HCT116 (cell line): Measurements from ENCODE around the gene FRAT2. TPM values are rescaled to one million over a fixed set of nuclear protein-coding genes. Genes with fewer than 3 reads are reported as not detected.
"Not testable (repeated sequence)": the region's sequence is repeated elsewhere in the genome, so short reads cannot be mapped to it uniquely, and the experiment has no call there.

ENCODE experiments used
- ATAC-seq: fragments of 200-7000 bp; cut with Tn5 transposase; 2 replicates; pipeline ENCODE4 v1.9.1; 2020; ENCODE audit warnings: mild to moderate bottlenecking, moderate library complexity
- BruUV-seq: library from RNA; stranded (reverse); fragments of 400-500 nt; replicated peaks from 2 replicates; lab custom pipeline; 2021; lab: Mats Ljungman, UMichigan
- CTCF ChIA-PET: fragments of 300-600 bp; sonication (Branson Sonifier 250); formaldehyde crosslinking; loops from one replicate; lab custom pipeline; 2021; ENCODE audit warnings: antibody characterized with exemption; lab: Charles Lee
- POLR2A ChIA-PET: fragments of 300-600, 350-600 bp; sonication (Branson Sonifier 250); formaldehyde crosslinking; loops from one replicate; lab custom pipeline; 2021; ENCODE audit warnings: antibody characterized with exemption; lab: Charles Lee
- RAD21 ChIA-PET, 2 experiments: fragments of 300-600 bp; sonication (Branson Sonifier 250); formaldehyde crosslinking; loops; one replicate each; lab custom pipeline; 2023; ENCODE audit warnings: low total read pairs in 2 of 2; ENCODE audit not compliant: uncharacterized antibody in 2 of 2, unreplicated experiment in 2 of 2, low non-redundant PET in 1 of 2; lab: Charles Lee
- DNase-seq: peaks from one replicate; pipeline ENCODE4 v3.0.0-alpha.2; 2010; ENCODE audit warnings: low read depth, low spot score
- H2AFZ ChIP-seq: fragments of 200-600 bp; shearing (Covaris generic), sonication (generic); 2 replicates; pipeline ENCODE4 v1.6.1; 2017; ENCODE audit warnings: low read depth, mixed run types, mixed read lengths, antibody characterized with exemption, low read length; ENCODE audit not compliant: poor library complexity, severe bottlenecking
- H3K27ac ChIP-seq: 2 replicates; pipeline ENCODE4 v1.5.1; 2012; ENCODE audit warnings: low read depth, low read length
- H3K27me3 ChIP-seq: fragments of 200-600 bp; sonication (generic); 2 replicates; pipeline ENCODE4 v1.6.1; 2016; ENCODE audit warnings: mixed run types, low read length, mixed read lengths; ENCODE audit not compliant: insufficient read depth
- H3K36me3 ChIP-seq, 2 experiments: fragments of 200-500 bp in 1 of 2; fragments of 200-600 bp in 1 of 2; sonication (Bioruptor generic) in 1 of 2; sonication (generic) in 1 of 2; 2 replicates each; pipeline versions ENCODE4 v1.5.1 to v1.6.1; 2014 to 2016; ENCODE audit warnings: low read length in 2 of 2, inconsistent platforms in 1 of 2, mixed read lengths in 1 of 2, mixed run types in 1 of 2; ENCODE audit not compliant: insufficient read depth in 2 of 2, control insufficient read depth in 1 of 2
- H3K4me1 ChIP-seq, 2 experiments: fragments of 200-600 bp in 1 of 2; sonication (generic) in 1 of 2; 2 replicates each; pipeline versions ENCODE4 v1.5.1 to v1.6.1; 2012 to 2017; ENCODE audit warnings: low read length in 2 of 2, inconsistent platforms in 1 of 2, mild to moderate bottlenecking in 1 of 2, mixed read lengths in 1 of 2, mixed run types in 1 of 2, moderate library complexity in 1 of 2; ENCODE audit not compliant: insufficient read depth in 2 of 2, control insufficient read depth in 1 of 2
- H3K4me2 ChIP-seq: fragments of 200-600 bp; sonication (generic); 2 replicates; pipeline ENCODE4 v1.6.1; 2017; ENCODE audit warnings: mixed run types, low read length, mixed read lengths
- H3K4me3 ChIP-seq, 2 experiments: fragments of 200-600 bp in 1 of 2; sonication (generic) in 1 of 2; replicated peaks in 1 of 2; 2 replicates each; pipeline ENCODE4 v1.5.1; 2011 to 2016; ENCODE audit warnings: low read length in 2 of 2, control low read depth in 1 of 2, low read depth in 1 of 2, mild to moderate bottlenecking in 1 of 2, mixed read lengths in 1 of 2, mixed run types in 1 of 2
- H3K79me2 ChIP-seq: fragments of 200-600 bp; sonication (generic); 2 replicates; pipeline ENCODE4 v1.6.1; 2017; ENCODE audit warnings: mild to moderate bottlenecking, mixed run types, low read length, moderate library complexity, mixed read lengths; ENCODE audit not compliant: insufficient read depth
- H3K9ac ChIP-seq: fragments of 200-600 bp; sonication (generic); 2 replicates; pipeline ENCODE4 v1.6.1; 2016; ENCODE audit warnings: low read length, mixed read lengths
- H3K9me2 ChIP-seq: fragments of 200-600 bp; sonication (generic), shearing (Covaris generic); 2 replicates; pipeline ENCODE4 v1.6.1; 2017; ENCODE audit warnings: mixed run types, mild to moderate bottlenecking, moderate library complexity; ENCODE audit not compliant: insufficient read depth
- H3K9me3 ChIP-seq, 2 experiments: fragments of 200-500 bp in 1 of 2; fragments of 200-600 bp in 1 of 2; sonication (Bioruptor generic) in 1 of 2; sonication (generic) in 1 of 2; 2 replicates each; pipeline ENCODE4 v1.6.1; 2014 to 2017; ENCODE audit warnings: low read length in 2 of 2, mixed read lengths in 2 of 2, inconsistent platforms in 1 of 2, low read depth in 1 of 2, mild to moderate bottlenecking in 1 of 2, mixed run types in 1 of 2, moderate library complexity in 1 of 2; ENCODE audit not compliant: control insufficient read depth in 1 of 2, insufficient read depth in 1 of 2
- H4K20me1 ChIP-seq: fragments of 200-600 bp; sonication (generic), shearing (Covaris generic); 2 replicates; pipeline ENCODE4 v1.6.1; 2017; ENCODE audit warnings: mixed run types, mild to moderate bottlenecking, moderate library complexity; ENCODE audit not compliant: insufficient read depth
- ATF3 ChIP-seq: IDR thresholded peaks from 2 replicates; pipeline ENCODE4 v1.6.1; 2012
- MAX ChIP-seq: IDR thresholded peaks from 2 replicates; pipeline ENCODE4 v1.6.1; 2012
- POLR2AphosphoS5 ChIP-seq: IDR thresholded peaks from 2 replicates; pipeline ENCODE4 v1.6.1; 2011; ENCODE audit warnings: mild to moderate bottlenecking, low read depth, low read length, moderate library complexity
- SIN3A ChIP-seq: IDR thresholded peaks from 2 replicates; pipeline ENCODE4 v1.6.1; 2012; ENCODE audit warnings: low read depth
- intact Hi-C: fragments of 100-400 bp; cut with micrococcal nuclease; formaldehyde crosslinking; loops from 2 replicates; pipeline ENCODE4 v1.10.0; 2022
- total RNA-seq: library from RNA; stranded (reverse); gene quantifications from one replicate; pipeline ENCODE4 v1.2.1, GENCODE V29; 2021; ENCODE audit not compliant: unreplicated experiment

Gene FRAT2
- total RNA-seq, 1 experiment from 2014 or later = 10.7 TPM

DNA sequence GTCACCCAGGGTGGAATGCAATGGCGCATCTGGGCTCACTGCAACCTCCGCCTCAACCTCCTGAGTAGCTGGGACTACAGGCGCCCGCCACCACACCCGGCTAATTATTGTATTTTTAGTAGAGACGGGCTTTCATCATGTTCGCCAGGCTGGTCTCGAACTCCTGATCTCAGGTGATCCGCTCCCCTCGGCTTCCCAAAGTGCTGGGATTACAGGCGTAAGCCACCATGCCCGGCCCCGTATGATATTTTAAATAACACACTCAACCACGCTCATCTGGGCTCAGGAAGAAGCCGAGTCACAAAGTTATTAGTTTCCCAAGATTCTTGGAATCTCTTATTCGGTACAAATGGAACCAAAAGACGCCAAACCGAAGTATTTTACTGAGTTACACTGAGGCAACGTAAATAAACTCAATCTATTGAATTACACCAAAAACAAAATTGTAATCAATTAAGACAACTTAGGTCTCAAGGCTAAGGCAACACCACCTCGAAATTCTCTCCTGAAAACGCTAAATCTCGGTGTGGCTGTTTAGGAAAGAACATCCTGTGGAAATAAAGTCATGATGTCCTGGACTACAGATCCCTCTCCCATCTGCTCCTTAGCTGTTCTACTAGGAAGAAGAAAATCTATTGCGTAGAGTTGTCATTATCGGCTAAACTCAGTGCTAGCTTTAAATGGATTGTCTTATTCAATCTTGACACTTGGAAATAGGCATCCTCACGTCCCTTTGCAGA is 43.0 kb downstream of the FRAT2 start:
- CTCF ChIA-PET = interaction anchor here (3.1 kb wide), 1 partner anchor 13 kb away, joined by 15 read pairs; no protein-coding TSS in a partner anchor
- peak overlapping the region; percentile 92 for H3K27ac ChIP-seq
- peak overlapping the region; percentile 81 for H3K4me2 ChIP-seq
- no peaks in the 10 kb centered on the region; a peak in 1 of 4 replicates for H3K36me3 ChIP-seq
- POLR2A ChIA-PET = interaction anchor here (1.4 kb wide), 1 partner anchor 10 kb away, joined by 3 read pairs; no protein-coding TSS in a partner anchor
- no peak overlapping the region for H2AFZ ChIP-seq
- H3K9me2 ChIP-seq = no peaks in the 10 kb centered on the region
- TF ChIP-seq SIN3A = no peak
- no peak for TF ChIP-seq ATF3
- no peak for TF ChIP-seq MAX
- TF ChIP-seq, all 23 proteins: peak for 0
- Histone ChIP-seq H3K79me2 (peaks cover 37% of the 10 kb centered on the region), H4K20me1 (no peaks in the 10 kb centered on the region), H3K9me3 (no peaks in the 10 kb centered on the region), H3K4me3 (peak overlapping the region; percentile 70 to 74), H3K27me3 (no peaks in the 10 kb centered on the region), H3K4me1 (peaks cover 3 to 11% of the 10 kb centered on the region in 2 experiments; a peak in 2 of 4 replicates), H3K9ac (peak overlapping the region; percentile 83)
- RAD21 ChIA-PET = no interaction called here
- intact Hi-C loops = loop anchor here (2.0 kb wide), 1 partner anchor 27 kb away; the partner anchor contains the start of gene FRAT1
- ATAC-seq = peak; percentile 2; the same call in 1 of the 2 replicates
- BruUV-seq = TSS peak; percentile 98
- DNase-seq = no peak

GRCh38 chr10:97290576-97291356 is 43.8 kb downstream of the FRAT2 start:
- ATAC-seq, H3K9me2 ChIP-seq, H3K36me3 ChIP-seq, H3K9me3 ChIP-seq, RAD21 ChIA-PET, H4K20me1 ChIP-seq, H2AFZ ChIP-seq, BruUV-seq, H3K27me3 ChIP-seq, DNase-seq, intact Hi-C loops: not testable (repeated sequence)
- peak overlapping the region; percentile 81 for H3K4me2 ChIP-seq
- H3K4me3 ChIP-seq = peak overlapping the region; percentile 70 to 74
- peaks cover 37% of the 10 kb centered on the region for H3K79me2 ChIP-seq
- H3K27ac ChIP-seq = peak overlapping the region; percentile 92; the same call in 1 of the 2 replicates
- peaks cover 3 to 11% of the 10 kb centered on the region in 2 experiments; a peak in 2 of 4 replicates for H3K4me1 ChIP-seq
- H3K9ac ChIP-seq = peak overlapping the region; percentile 83
- TF ChIP-seq POLR2AphosphoS5 = peak; percentile 38; the same call in 1 of the 2 replicates
- POLR2A ChIA-PET = interaction anchor here (1.0 kb wide), 1 partner anchor 12 kb away, joined by 3 read pairs; no protein-coding TSS in a partner anchor
- CTCF ChIA-PET = interaction anchor here (3.1 kb wide), 1 partner anchor 12 kb away, joined by 15 read pairs; no protein-coding TSS in a partner anchor

DNA sequence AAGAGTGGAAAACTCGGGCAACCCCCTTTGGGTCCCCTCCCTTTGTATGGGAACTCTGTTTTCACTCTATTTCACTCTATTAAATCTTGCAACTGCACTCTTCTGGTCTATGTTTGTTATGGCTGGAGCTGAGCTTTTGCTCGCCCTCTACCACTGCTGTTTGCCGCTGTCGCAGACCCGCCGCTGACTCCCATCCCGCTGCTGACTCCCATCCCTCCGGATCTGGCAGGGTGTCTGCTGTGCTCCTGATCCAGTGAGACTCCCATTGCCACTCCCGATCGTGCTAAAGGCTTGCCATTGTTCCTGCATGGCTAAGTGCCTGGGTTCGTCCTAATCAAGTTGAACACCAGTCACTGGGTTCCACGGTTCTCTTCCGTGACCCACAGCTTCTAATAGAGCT is 44.5 kb downstream of the FRAT2 start:
- DNase-seq, H3K4me2 ChIP-seq, H3K27me3 ChIP-seq, H3K9me2 ChIP-seq, RAD21 ChIA-PET, BruUV-seq, H3K36me3 ChIP-seq, ATAC-seq, H3K27ac ChIP-seq, H2AFZ ChIP-seq, intact Hi-C loops, H3K9ac ChIP-seq, H3K9me3 ChIP-seq, H3K4me3 ChIP-seq, H4K20me1 ChIP-seq: not testable (repeated sequence)
- Histone ChIP-seq H3K79me2 (peaks cover 39% of the 10 kb centered on the region), H3K4me1 (peaks cover 3 to 11% of the 10 kb centered on the region in 2 experiments; a peak in 2 of 4 replicates)
- CTCF ChIA-PET = interaction anchor here (3.1 kb wide), 1 partner anchor 11 kb away, joined by 15 read pairs; no protein-coding TSS in a partner anchor
- POLR2A ChIA-PET = interaction anchor here (1.0 kb wide), 1 partner anchor 11 kb away, joined by 3 read pairs; no protein-coding TSS in a partner anchor
